ENCODE measurements around the gene ASXL1. TPM values are rescaled to one million over a fixed set of nuclear protein-coding genes. Genes with fewer than 3 reads are reported as not detected.

ASXL1 gene
- total RNA-seq, 1 experiment from 2014 or later = 69.9 TPM

- TF ChIP-seq, protein P1, sequence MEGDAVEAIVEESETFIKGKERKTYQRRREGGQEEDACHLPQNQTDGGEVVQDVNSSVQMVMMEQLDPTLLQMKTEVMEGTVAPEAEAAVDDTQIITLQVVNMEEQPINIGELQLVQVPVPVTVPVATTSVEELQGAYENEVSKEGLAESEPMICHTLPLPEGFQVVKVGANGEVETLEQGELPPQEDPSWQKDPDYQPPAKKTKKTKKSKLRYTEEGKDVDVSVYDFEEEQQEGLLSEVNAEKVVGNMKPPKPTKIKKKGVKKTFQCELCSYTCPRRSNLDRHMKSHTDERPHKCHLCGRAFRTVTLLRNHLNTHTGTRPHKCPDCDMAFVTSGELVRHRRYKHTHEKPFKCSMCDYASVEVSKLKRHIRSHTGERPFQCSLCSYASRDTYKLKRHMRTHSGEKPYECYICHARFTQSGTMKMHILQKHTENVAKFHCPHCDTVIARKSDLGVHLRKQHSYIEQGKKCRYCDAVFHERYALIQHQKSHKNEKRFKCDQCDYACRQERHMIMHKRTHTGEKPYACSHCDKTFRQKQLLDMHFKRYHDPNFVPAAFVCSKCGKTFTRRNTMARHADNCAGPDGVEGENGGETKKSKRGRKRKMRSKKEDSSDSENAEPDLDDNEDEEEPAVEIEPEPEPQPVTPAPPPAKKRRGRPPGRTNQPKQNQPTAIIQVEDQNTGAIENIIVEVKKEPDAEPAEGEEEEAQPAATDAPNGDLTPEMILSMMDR (IDR thresholded peaks at IDR 0.05; ENCODE audit: unreplicated experiment) = no peak
- Mint-ChIP-seq H3K4me1 (ENCODE audit: insufficient read depth, unreplicated experiment) (peaks cover 8% of the 10 kb centered on the region), H3K36me3 (ENCODE audit: insufficient read depth, unreplicated experiment) (no peaks in the 10 kb centered on the region), H3K27me3 (ENCODE audit: insufficient read depth, unreplicated experiment) (peaks cover 37% of the 10 kb centered on the region), H3K4me3 (ENCODE audit: unreplicated experiment) (no peak overlapping the region), H3K9me3 (ENCODE audit: unreplicated experiment) (no peaks in the 10 kb centered on the region), H3K27ac (ENCODE audit: low read depth, unreplicated experiment) (no peak overlapping the region)
- intact Hi-C loops (cut with micrococcal nuclease) = loop anchor here (5.0 kb wide), 1 partner anchor 151 kb away; no protein-coding TSS in a partner anchor
- ChIA-PET CTCF (no interaction called here), POLR2A (no interaction called here)
- no peak for DNase-seq (ENCODE audit: unreplicated experiment)
- no TSS peak for BruUV-seq (replicated peaks)
Measured at GRCh38 chr20:32488066-32488838, 130.1 kb downstream of the ASXL1 start.

Other genes starting within 250 kb of the ASXL1 start
- 50.6 and 52.3 TPM in 2 replicates for gene TM9SF4, start 248.6 kb upstream of the ASXL1 start, total RNA-seq (2022)
- gene PLAGL2, start 150.6 kb upstream of the ASXL1 start, total RNA-seq (2022) = 18.4 and 18.6 TPM in 2 replicates
- 43.1 and 43.9 TPM in 2 replicates for gene POFUT1, start 150.5 kb upstream of the ASXL1 start, total RNA-seq (2022)
- gene KIF3B, start 80.7 kb upstream of the ASXL1 start, total RNA-seq (2022) = 21.7 and 28.7 TPM in 2 replicates
- gene NOL4L, start 227.0 kb downstream of the ASXL1 start, total RNA-seq (2022) = 3.3 and 4.6 TPM in 2 replicates